Endothelial cell of umbilical vein (primary cell): ENCODE results near the gene PLB1.

ENCODE experiments used
- CTCF ChIP-seq, 2 donors: IDR thresholded peaks; 1 replicate in 1 of 2; 2 replicates in 1 of 2; pipeline ENCODE4 v1.5.1; 2011; ENCODE audit warnings: low read length in 2 of 2, mild to moderate bottlenecking in 2 of 2, moderate library complexity in 2 of 2, control low read depth in 1 of 2, inconsistent platforms in 1 of 2, low read depth in 1 of 2; ENCODE audit not compliant: insufficient read depth in 1 of 2; ENCODE audit errors: extremely low read depth in 1 of 2
- EZH2 ChIP-seq: IDR thresholded peaks from 2 replicates; pipeline ENCODE4 v1.6.1; 2012; ENCODE audit warnings: borderline replicate concordance, low read depth, mild to moderate bottlenecking, moderate library complexity, low read length, inconsistent platforms; ENCODE audit not compliant: severe bottlenecking
- GATA2 ChIP-seq: IDR thresholded peaks from 2 replicates; pipeline ENCODE4 v1.7.0; 2011; ENCODE audit warnings: low read depth, mild to moderate bottlenecking, moderate library complexity, mixed read lengths, low read length; ENCODE audit not compliant: insufficient read length, insufficient read depth
- MYC ChIP-seq: IDR thresholded peaks from one replicate; pipeline ENCODE4 v1.6.1; 2011; ENCODE audit warnings: mild to moderate bottlenecking, low read depth, low read length
- POLR2AphosphoS5 ChIP-seq: IDR thresholded peaks from 2 replicates; pipeline ENCODE4 v1.6.1; 2012; ENCODE audit warnings: low read depth, mild to moderate bottlenecking, control low read depth, low read length, moderate library complexity; ENCODE audit not compliant: insufficient read depth

- TF ChIP-seq POLR2AphosphoS5, result no peak
- no peak for TF ChIP-seq CTCF (IDR thresholded peaks at IDR 0.05; ENCODE audit: extremely low read depth in 1 of 2, insufficient read depth in 1 of 2, low read depth in 1 of 2, low read length in 2 of 2)
- TF ChIP-seq GATA2, result no peak
- TF ChIP-seq MYC, result no peak
- TF ChIP-seq EZH2, result no peak
Observed at GRCh38 chr2:28600181-28600580, 104.3 kb downstream of the PLB1 start.
